ENCODE measurements around the gene GFAP. TPM values are rescaled to one million over a fixed set of nuclear protein-coding genes. Genes with fewer than 3 reads are reported as not detected.

The GFAP gene
- total and polyA plus RNA-seq, 4 experiments from 2014 or later = 0.16 TPM; not detected in 3

DNA sequence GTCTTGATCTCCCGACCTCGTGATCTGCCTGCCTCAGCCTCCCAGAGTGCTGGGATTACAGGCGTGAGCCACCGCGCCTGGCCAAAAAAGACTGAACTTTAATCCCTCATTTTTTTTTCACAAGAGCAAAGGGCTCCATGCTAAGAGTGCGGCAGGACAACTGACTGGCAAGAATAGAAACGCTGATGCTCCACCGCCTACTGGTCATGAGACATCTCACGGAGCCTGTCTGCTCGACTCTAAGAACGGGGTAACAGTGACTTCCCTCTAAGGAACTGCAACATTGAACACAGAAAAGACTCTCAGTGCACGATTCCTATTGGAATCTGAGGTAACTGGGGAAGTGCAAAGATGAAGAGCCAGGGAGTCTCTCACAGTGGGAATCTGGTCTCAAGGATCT, 43.7 kb downstream of the GFAP start:
- Mint-ChIP-seq H3K36me3 (peaks cover 60 to 72% of the 10 kb centered on the region in 2 donors), H3K27me3 (no peaks in the 10 kb centered on the region)
- CTCF ChIA-PET (ENCODE audit: partially characterized antibody) = interaction anchor here (16.3 kb wide), 1 partner anchor 96 kb away, joined by 263 read pairs; no protein-coding TSS in a partner anchor

DNA sequence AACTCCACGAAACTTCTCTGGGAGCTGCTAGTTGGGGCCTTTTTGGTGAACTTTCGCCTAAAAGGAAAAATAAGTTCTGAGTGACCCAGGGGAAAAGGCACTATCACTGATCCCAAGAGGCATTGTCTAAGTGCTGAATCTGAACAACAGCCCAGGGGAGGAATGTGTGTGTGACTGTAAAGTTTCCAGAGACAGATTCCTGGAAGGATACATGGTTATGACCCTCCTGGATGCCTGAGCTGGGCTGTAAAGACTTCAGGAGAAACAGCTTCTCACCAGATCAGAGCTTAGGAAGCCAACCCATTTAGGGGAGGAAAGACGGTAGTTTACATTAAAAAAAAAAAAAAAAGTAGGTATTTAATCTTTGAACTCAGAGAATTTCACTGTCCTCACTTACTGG, 47.5 kb downstream of the GFAP start:
- H3K9me3 Mint-ChIP-seq = no peaks in the 10 kb centered on the region
- H3K27me3 ChIP-seq (ENCODE audit: insufficient read depth, low read length) = no peaks in the 10 kb centered on the region
- H3K4me1 Mint-ChIP-seq = no peaks in the 10 kb centered on the region
- H3K27me3 Mint-ChIP-seq = no peaks in the 10 kb centered on the region
- no peak for DNase-seq
- no peak overlapping the region for H3K27ac ChIP-seq (ENCODE audit: low read depth, low read length)
- peaks cover 68 to 85% of the 10 kb centered on the region in 2 donors for H3K36me3 Mint-ChIP-seq
- no peak overlapping the region for H3K27ac Mint-ChIP-seq
- H3K4me1 ChIP-seq (ENCODE audit: insufficient read depth, low read length) = no peaks in the 10 kb centered on the region
- POLR2A ChIA-PET (ENCODE audit: partially characterized antibody) = no interaction called here
- CTCF ChIA-PET (ENCODE audit: partially characterized antibody) = interaction anchor here (0.6 to 16.3 kb wide), 7 partner anchors 9 to 406 kb away, joined by 3 to 263 read pairs (median 5); no protein-coding TSS in a partner anchor
- no peaks in the 10 kb centered on the region for H3K9me3 ChIP-seq (ENCODE audit: control insufficient read depth in 1 of 2, low read length in 2 of 2)
- intact Hi-C loops (cut with micrococcal nuclease) = no loop called here
- H3K4me3 ChIP-seq (ENCODE audit: low read length in 2 of 2) = no peak overlapping the region
- peaks cover 72% of the 10 kb centered on the region for H3K36me3 ChIP-seq (ENCODE audit: insufficient read depth, low read length)
- no peak overlapping the region for H3K4me3 Mint-ChIP-seq

More for the DNA sequence above, 43.7 kb downstream of the GFAP start:
- Mint-ChIP-seq H3K4me3 (no peak overlapping the region), H3K9me3 (no peaks in the 10 kb centered on the region), H3K4me1 (no peaks in the 10 kb centered on the region), H3K27ac (peak overlapping the region in 2 of 7 donors; percentile 31 to 51)
- Histone ChIP-seq H3K4me3 (ENCODE audit: low read length in 2 of 2) (no peak overlapping the region), H3K27ac (ENCODE audit: low read depth, low read length) (no peak overlapping the region), H3K4me1 (ENCODE audit: insufficient read depth, low read length) (no peaks in the 10 kb centered on the region), H3K27me3 (ENCODE audit: insufficient read depth, low read length) (no peaks in the 10 kb centered on the region), H3K36me3 (ENCODE audit: insufficient read depth, low read length) (peaks cover 76% of the 10 kb centered on the region), H3K9me3 (ENCODE audit: control insufficient read depth in 1 of 2, low read length in 2 of 2) (no peaks in the 10 kb centered on the region)
- intact Hi-C loops (cut with micrococcal nuclease) = no loop called here
- POLR2A ChIA-PET (ENCODE audit: partially characterized antibody) = no interaction called here
- no peak for DNase-seq

DNA sequence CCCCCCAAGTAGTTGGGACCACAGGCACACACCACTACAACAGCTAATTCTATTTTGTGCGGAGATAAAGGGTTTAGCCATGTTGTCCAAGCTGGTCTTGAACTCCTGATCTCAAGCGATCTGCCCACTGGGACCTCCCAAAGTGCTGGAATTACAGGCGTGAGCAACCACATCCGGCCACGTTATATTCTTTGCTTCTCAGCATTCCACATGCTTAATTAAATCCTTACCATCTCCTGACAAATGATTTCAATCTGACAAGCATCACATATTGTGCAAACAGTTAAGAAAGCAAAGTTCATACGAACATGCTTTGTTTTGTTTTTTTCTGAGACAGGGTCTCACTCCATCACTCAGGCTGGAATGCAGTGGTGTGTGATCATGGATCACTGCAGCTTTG, 49.4 kb downstream of the GFAP start:
- ChIA-PET POLR2A (ENCODE audit: partially characterized antibody) (interaction anchor here (1.3 to 1.8 kb wide), 3 partner anchors 88 to 90 kb away, joined by 3 to 5 read pairs (median 4); no protein-coding TSS in a partner anchor), CTCF (ENCODE audit: partially characterized antibody) (interaction anchor here (0.9 to 16.3 kb wide), 12 partner anchors 9 to 337 kb away, joined by 3 to 263 read pairs (median 6); partner anchors contain the start of genes GJC1 and HIGD1B)
- H3K9me3 Mint-ChIP-seq = no peaks in the 10 kb centered on the region
- Histone ChIP-seq H3K9me3 (ENCODE audit: control insufficient read depth in 1 of 2, low read length in 2 of 2) (no peaks in the 10 kb centered on the region), H3K27me3 (ENCODE audit: insufficient read depth, low read length) (no peaks in the 10 kb centered on the region), H3K4me3 (ENCODE audit: low read length in 2 of 2) (no peak overlapping the region), H3K27ac (ENCODE audit: low read depth, low read length) (no peak overlapping the region), H3K36me3 (ENCODE audit: insufficient read depth, low read length) (peaks cover 71% of the 10 kb centered on the region), H3K4me1 (ENCODE audit: insufficient read depth, low read length) (no peaks in the 10 kb centered on the region)
- H3K36me3 Mint-ChIP-seq = peaks cover 62 to 85% of the 10 kb centered on the region in 2 donors
- intact Hi-C loops (cut with micrococcal nuclease) = loop anchor here (1.0 kb wide), 2 partner anchors 87 to 91 kb away; no protein-coding TSS in a partner anchor
- no peak overlapping the region for H3K27ac Mint-ChIP-seq
- H3K4me3 Mint-ChIP-seq = no peak overlapping the region
- no peak for DNase-seq
- H3K27me3 Mint-ChIP-seq = no peaks in the 10 kb centered on the region
- peaks cover 0 to 4% (median 0%) of the 10 kb centered on the region in 4 donors for H3K4me1 Mint-ChIP-seq

DNA sequence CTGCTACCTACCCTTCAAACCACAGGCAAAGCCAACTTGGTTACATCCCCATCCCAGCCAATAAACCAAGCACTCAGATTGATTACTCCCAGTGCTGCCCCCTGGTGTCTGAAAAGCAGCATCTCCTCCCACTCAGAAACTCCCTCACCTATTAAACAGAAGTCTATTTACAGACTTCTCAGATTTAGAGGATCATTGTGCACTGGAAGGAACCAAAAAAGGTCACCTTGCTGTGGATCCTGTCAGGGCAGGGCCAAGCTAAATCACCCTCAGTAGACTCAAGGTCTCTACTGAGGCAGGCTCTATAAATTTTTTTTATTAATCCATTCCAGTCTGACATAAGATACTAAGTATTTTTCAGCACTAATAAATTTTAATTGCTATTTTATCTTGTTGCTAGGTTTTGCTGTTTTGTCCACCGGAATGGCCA, 50.1 kb downstream of the GFAP start:
- H3K27me3 ChIP-seq (ENCODE audit: insufficient read depth, low read length) = no peaks in the 10 kb centered on the region
- no peak overlapping the region for H3K27ac ChIP-seq (ENCODE audit: low read depth, low read length)
- H3K4me1 Mint-ChIP-seq = peaks cover 0 to 4% (median 0%) of the 10 kb centered on the region in 4 donors
- H3K36me3 ChIP-seq (ENCODE audit: insufficient read depth, low read length) = peaks cover 75% of the 10 kb centered on the region
- no peaks in the 10 kb centered on the region for H3K4me1 ChIP-seq (ENCODE audit: insufficient read depth, low read length)
- no peak overlapping the region for H3K4me3 ChIP-seq (ENCODE audit: low read length in 2 of 2)
- H3K9me3 Mint-ChIP-seq = no peaks in the 10 kb centered on the region
- no peak overlapping the region for H3K4me3 Mint-ChIP-seq
- no peak overlapping the region for H3K27ac Mint-ChIP-seq
- peaks cover 62 to 87% of the 10 kb centered on the region in 2 donors for H3K36me3 Mint-ChIP-seq
- intact Hi-C loops (cut with micrococcal nuclease) = loop anchor here (1.0 kb wide), 2 partner anchors 86 to 90 kb away; no protein-coding TSS in a partner anchor
- ChIA-PET CTCF (ENCODE audit: partially characterized antibody) (interaction anchor here (0.7 to 16.3 kb wide), 16 partner anchors 9 to 336 kb away, joined by 3 to 263 read pairs (median 4); partner anchors contain the start of genes GJC1 and HIGD1B), POLR2A (ENCODE audit: partially characterized antibody) (interaction anchor here (1.0 to 1.8 kb wide), 4 partner anchors 88 to 157 kb away, joined by 3 to 6 read pairs (median 4); no protein-coding TSS in a partner anchor)
- H3K27me3 Mint-ChIP-seq = no peaks in the 10 kb centered on the region
- peak; percentile 62 to 70 (median 69) for DNase-seq
- no peaks in the 10 kb centered on the region for H3K9me3 ChIP-seq (ENCODE audit: control insufficient read depth in 1 of 2, low read length in 2 of 2)

DNA sequence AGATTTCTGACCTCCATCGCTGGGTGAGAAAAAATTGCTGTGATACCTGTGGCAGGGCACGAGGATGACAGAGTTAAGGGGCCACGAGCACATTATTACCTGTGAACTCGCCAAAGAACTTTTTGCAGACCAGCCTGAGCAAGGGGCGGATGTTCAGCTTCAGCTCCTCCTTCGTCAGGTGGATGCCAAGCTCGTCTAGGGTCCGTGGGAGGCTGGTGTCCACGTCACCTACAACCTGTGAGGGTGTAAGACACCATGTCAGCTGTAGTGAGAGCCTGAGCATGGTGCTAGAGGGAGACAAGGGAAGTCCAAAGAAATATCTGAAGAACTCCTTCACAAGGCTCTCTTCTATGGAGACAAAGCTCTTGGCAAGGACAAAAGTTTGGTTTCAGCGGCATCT, 50.5 kb downstream of the GFAP start:
- peaks cover 61 to 87% of the 10 kb centered on the region in 2 donors for H3K36me3 Mint-ChIP-seq
- H3K27ac Mint-ChIP-seq = no peak overlapping the region
- H3K9me3 Mint-ChIP-seq = peaks cover 0 to under 1% (median 0%) of the 10 kb centered on the region in 8 donors
- no peaks in the 10 kb centered on the region for H3K27me3 Mint-ChIP-seq
- H3K36me3 ChIP-seq (ENCODE audit: insufficient read depth, low read length) = peaks cover 75% of the 10 kb centered on the region
- no peak for DNase-seq
- H3K27me3 ChIP-seq (ENCODE audit: insufficient read depth, low read length) = no peaks in the 10 kb centered on the region
- H3K9me3 ChIP-seq (ENCODE audit: control insufficient read depth in 1 of 2, low read length in 2 of 2) = no peaks in the 10 kb centered on the region
- POLR2A ChIA-PET (ENCODE audit: partially characterized antibody) = interaction anchor here (0.7 to 1.3 kb wide), 4 partner anchors 87 to 157 kb away, joined by 3 to 6 read pairs (median 4); no protein-coding TSS in a partner anchor
- H3K4me1 ChIP-seq (ENCODE audit: insufficient read depth, low read length) = no peaks in the 10 kb centered on the region
- H3K4me1 Mint-ChIP-seq = peaks cover 0 to 4% (median 0%) of the 10 kb centered on the region in 4 donors
- H3K27ac ChIP-seq (ENCODE audit: low read depth, low read length) = no peak overlapping the region
- no peak overlapping the region for H3K4me3 Mint-ChIP-seq
- intact Hi-C loops (cut with micrococcal nuclease) = loop anchor here (1.0 kb wide), 2 partner anchors 86 to 90 kb away; no protein-coding TSS in a partner anchor
- no peak overlapping the region for H3K4me3 ChIP-seq (ENCODE audit: low read length in 2 of 2)
- CTCF ChIA-PET (ENCODE audit: partially characterized antibody) = interaction anchor here (0.7 to 16.3 kb wide), 13 partner anchors 9 to 265 kb away, joined by 3 to 263 read pairs (median 4); partner anchors contain the start of gene HIGD1B

DNA sequence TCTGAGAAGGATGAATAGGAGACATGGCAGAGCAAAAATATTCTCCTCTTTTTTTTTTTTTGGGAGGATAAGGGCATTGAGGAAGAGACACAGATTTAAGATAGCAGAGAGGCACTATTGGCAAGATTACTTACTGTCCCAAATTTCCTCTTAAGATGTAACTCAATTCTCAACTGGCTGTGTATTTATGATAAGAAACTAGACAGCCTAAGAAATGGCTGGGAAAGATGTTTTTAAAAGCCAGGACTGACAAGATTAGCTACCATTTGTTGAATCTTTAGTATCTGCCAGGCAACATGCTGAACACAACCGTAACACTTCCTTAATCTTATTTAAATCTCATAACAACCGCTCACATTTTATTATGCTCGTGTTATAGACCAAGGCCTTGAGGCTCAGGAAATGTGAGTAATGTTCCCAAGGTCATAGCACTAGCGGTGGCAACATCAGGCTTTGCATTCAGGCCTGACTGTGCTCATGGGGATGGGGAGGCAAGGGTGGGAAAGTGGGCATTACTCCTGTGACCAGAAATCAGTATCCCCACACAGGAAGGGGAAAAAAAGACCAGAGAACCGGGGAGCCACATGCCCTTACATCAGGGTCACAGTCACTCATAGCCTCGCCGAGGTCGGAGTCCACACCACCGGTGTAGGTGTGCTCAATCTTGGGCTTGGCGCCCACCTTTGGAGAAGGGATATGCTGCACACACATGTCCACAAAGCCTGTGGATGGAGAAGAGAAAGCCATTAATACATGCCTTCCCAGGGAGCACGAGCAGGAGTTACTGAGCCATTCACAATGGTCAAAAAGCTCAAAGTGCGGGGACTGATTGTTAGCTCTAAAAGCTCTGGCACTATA, 52.0 kb downstream of the GFAP start:
- Mint-ChIP-seq H3K36me3 (peaks cover 58 to 85% of the 10 kb centered on the region in 2 donors), H3K4me3 (no peak overlapping the region), H3K27me3 (no peaks in the 10 kb centered on the region), H3K4me1 (peaks cover 0 to 4% (median 0%) of the 10 kb centered on the region in 4 donors), H3K9me3 (peaks cover 0 to 2% (median 0%) of the 10 kb centered on the region in 8 donors), H3K27ac (no peak overlapping the region)
- ChIA-PET POLR2A (ENCODE audit: partially characterized antibody) (no interaction called here), CTCF (ENCODE audit: partially characterized antibody) (interaction anchor here (1.1 to 16.3 kb wide), 3 partner anchors 9 to 87 kb away, joined by 4 to 263 read pairs (median 6); no protein-coding TSS in a partner anchor)
- Histone ChIP-seq H3K4me3 (ENCODE audit: low read length in 2 of 2) (no peak overlapping the region), H3K27ac (ENCODE audit: low read depth, low read length) (no peak overlapping the region), H3K9me3 (ENCODE audit: control insufficient read depth in 1 of 2, low read length in 2 of 2) (no peaks in the 10 kb centered on the region), H3K27me3 (ENCODE audit: insufficient read depth, low read length) (no peaks in the 10 kb centered on the region), H3K36me3 (ENCODE audit: insufficient read depth, low read length) (peaks cover 75% of the 10 kb centered on the region), H3K4me1 (ENCODE audit: insufficient read depth, low read length) (no peaks in the 10 kb centered on the region)
- DNase-seq = no peak
- intact Hi-C loops (cut with micrococcal nuclease) = no loop called here
